ENCODE results near the gene DPEP3.

Gene DPEP3

GRCh38 chr16:67992661-67993206, 12.4 kb upstream of the DPEP3 start:
- H3K4me3 ChIP-seq (ENCODE audit: low read length), result no peak overlapping the region
- no peak for DNase-seq (ENCODE audit: low read depth)
- TF ChIP-seq CTCF (conservative IDR thresholded peaks at IDR 0.05; ENCODE audit: low read length), result no peak

- H3K4me3 ChIP-seq (ENCODE audit: low read length), result no peak overlapping the region
- DNase-seq (ENCODE audit: low read depth), result no peak
- TF ChIP-seq CTCF (conservative IDR thresholded peaks at IDR 0.05; ENCODE audit: low read length), result no peak
These were observed 9.7 kb upstream of the DPEP3 start for GRCh38 chr16:67990018-67990386.

GRCh38 chr16:67989322-67990017, 9.2 kb upstream of the DPEP3 start:
- no peak for TF ChIP-seq CTCF (conservative IDR thresholded peaks at IDR 0.05; ENCODE audit: low read length)
- no peak overlapping the region for H3K4me3 ChIP-seq (ENCODE audit: low read length)
- no peak for DNase-seq (ENCODE audit: low read depth)

- TF ChIP-seq CTCF (conservative IDR thresholded peaks at IDR 0.05; ENCODE audit: low read length), result no peak
- DNase-seq (ENCODE audit: low read depth), result no peak
- no peak overlapping the region for H3K4me3 ChIP-seq (ENCODE audit: low read length)
These were observed 8.4 kb upstream of the DPEP3 start for GRCh38 chr16:67988675-67989074.

- H3K4me3 ChIP-seq (ENCODE audit: low read length), result no peak overlapping the region
- no peak for TF ChIP-seq CTCF (conservative IDR thresholded peaks at IDR 0.05; ENCODE audit: low read length)
- no peak for DNase-seq (ENCODE audit: low read depth)
These were observed 7.3 kb upstream of the DPEP3 start for GRCh38 chr16:67987460-67988160.

GRCh38 chr16:67986949-67987348, 6.7 kb upstream of the DPEP3 start:
- DNase-seq (ENCODE audit: low read depth), result no peak
- no peak overlapping the region for H3K4me3 ChIP-seq (ENCODE audit: low read length)
- no peak for TF ChIP-seq CTCF (conservative IDR thresholded peaks at IDR 0.05; ENCODE audit: low read length)
